Fibroblast of lung (primary cell): ENCODE measurements around the gene ADAMTS16. TPM values are rescaled to one million over a fixed set of nuclear protein-coding genes. Genes with fewer than 3 reads are reported as not detected.

Experiments
- DNase-seq, 2 donors: peaks; one replicate each; pipeline versions ENCODE4 v3.0.0 to v3.0.0-alpha.2; 2010; ENCODE audit warnings: low read depth in 2 of 2
- H2AFZ ChIP-seq: 2 replicates; pipeline ENCODE4 v1.5.1; 2012; ENCODE audit warnings: low read length, control low read depth, inconsistent platforms
- H3K27ac ChIP-seq: 2 replicates; pipeline ENCODE4 v1.5.1; 2011; ENCODE audit warnings: low read length, control low read depth; ENCODE audit not compliant: insufficient read depth
- H3K27me3 ChIP-seq: 2 replicates; pipeline ENCODE4 v1.5.1; 2011; ENCODE audit warnings: mild to moderate bottlenecking, low read length; ENCODE audit not compliant: control insufficient read depth, insufficient read depth
- H3K36me3 ChIP-seq: 2 replicates; pipeline ENCODE4 v1.5.1; 2011; ENCODE audit warnings: low read length; ENCODE audit not compliant: control insufficient read depth, insufficient read depth
- H3K4me1 ChIP-seq: 2 replicates; pipeline ENCODE4 v1.5.1; 2011; ENCODE audit warnings: low read length; ENCODE audit not compliant: control insufficient read depth, insufficient read depth; ENCODE audit errors: extremely low read depth
- H3K4me2 ChIP-seq: 2 replicates; pipeline ENCODE4 v1.5.1; 2011; ENCODE audit warnings: low read length, control low read depth; ENCODE audit not compliant: insufficient read depth; ENCODE audit errors: extremely low read depth
- H3K4me3 ChIP-seq, 4 experiments: fragments of 200-600 bp in 1 of 4; sonication (generic) in 1 of 4; replicated peaks in 1 of 4; 2 replicates each; pipeline ENCODE4 v1.5.1; 2011 to 2016; ENCODE audit warnings: low read length in 4 of 4, low read depth in 3 of 4, mild to moderate bottlenecking in 3 of 4, control low read depth in 2 of 4, inconsistent platforms in 1 of 4, mixed read lengths in 1 of 4; ENCODE audit not compliant: insufficient read depth in 1 of 4; ENCODE audit errors: control extremely low read depth in 1 of 4
- H3K79me2 ChIP-seq: 2 replicates; pipeline ENCODE4 v1.5.1; 2012; ENCODE audit warnings: mild to moderate bottlenecking, low read length, inconsistent platforms; ENCODE audit not compliant: control insufficient read depth, insufficient read depth
- H3K9ac ChIP-seq: 2 replicates; pipeline ENCODE4 v1.5.1; 2011; ENCODE audit warnings: mild to moderate bottlenecking, low read length, control low read depth; ENCODE audit not compliant: insufficient read depth
- H3K9me3 ChIP-seq: 2 replicates; pipeline ENCODE4 v1.5.1; 2012; ENCODE audit warnings: low read depth, low read length; ENCODE audit not compliant: control insufficient read depth, insufficient read depth
- H4K20me1 ChIP-seq: 2 replicates; pipeline ENCODE4 v1.5.1; 2011; ENCODE audit warnings: low read length; ENCODE audit not compliant: control insufficient read depth, insufficient read depth; ENCODE audit errors: extremely low read depth
- EZH2 ChIP-seq: IDR thresholded peaks from 2 replicates; pipeline ENCODE4 v1.5.1; 2012; ENCODE audit warnings: low read length, control low read depth, mild to moderate bottlenecking; ENCODE audit errors: missing control alignments
- polyA plus RNA-seq, 2 donors: library from polyadenylated mRNA; depleted of rRNA in 1 of 2; stranded (reverse) in 1 of 2; unstranded in 1 of 2; fragments of >200 nt; gene quantifications; 2 replicates each; pipeline ENCODE4 v1.2.1, GENCODE V29; 2011 to 2012; ENCODE audit warnings: missing spikeins in 1 of 2
- total RNA-seq: library from RNA; depleted of rRNA; stranded (reverse); fragments of >200 nt; gene quantifications from 2 replicates; pipeline ENCODE4 v1.2.1, GENCODE V29; 2014
- TF ChIP-seq, protein P1 (sequence below), 2 donors: IDR thresholded peaks in 1 of 2; conservative IDR thresholded peaks in 1 of 2; 1 replicate in 1 of 2; 2 replicates in 1 of 2; pipeline ENCODE4 v1.5.1; 2011 to 2012; ENCODE audit warnings: low read length in 2 of 2, control low read depth in 1 of 2, inconsistent platforms in 1 of 2, low read depth in 1 of 2, mild to moderate bottlenecking in 1 of 2

The ADAMTS16 gene
- total and polyA plus RNA-seq, 2 donors (not counting 1 experiment from before 2014, with no cell fraction given): 0.06 to 0.17 TPM

DNA sequence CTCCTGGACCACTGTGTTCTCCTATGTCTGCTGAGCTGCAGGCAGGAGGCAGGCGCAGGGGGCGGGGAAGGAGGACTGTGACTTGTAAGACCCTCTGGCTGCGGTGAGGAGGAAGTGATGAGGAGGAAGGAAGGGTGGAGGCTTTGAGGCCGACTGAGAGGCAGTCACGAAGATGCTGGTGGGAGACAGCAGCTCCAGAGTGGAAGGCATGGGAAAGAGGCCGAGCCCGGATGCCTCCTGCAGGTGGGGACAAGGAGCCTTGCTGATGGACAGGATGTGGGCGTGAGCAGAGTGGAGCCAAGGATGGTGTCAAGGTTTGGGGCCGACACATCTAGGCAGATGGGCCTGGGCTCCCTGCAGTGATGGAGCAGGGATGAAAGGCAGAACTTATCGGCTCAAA lies 208.0 kb downstream of the ADAMTS16 start:
- H2AFZ ChIP-seq: no peak overlapping the region
- DNase-seq: no peak

GRCh38 chr5:5348576-5348975 lies 208.4 kb downstream of the ADAMTS16 start:
- no peaks in the 10 kb centered on the region for H3K27me3 ChIP-seq
- H2AFZ ChIP-seq: no peak overlapping the region
- TF ChIP-seq EZH2: no peak
- TF ChIP-seq, protein P1, sequence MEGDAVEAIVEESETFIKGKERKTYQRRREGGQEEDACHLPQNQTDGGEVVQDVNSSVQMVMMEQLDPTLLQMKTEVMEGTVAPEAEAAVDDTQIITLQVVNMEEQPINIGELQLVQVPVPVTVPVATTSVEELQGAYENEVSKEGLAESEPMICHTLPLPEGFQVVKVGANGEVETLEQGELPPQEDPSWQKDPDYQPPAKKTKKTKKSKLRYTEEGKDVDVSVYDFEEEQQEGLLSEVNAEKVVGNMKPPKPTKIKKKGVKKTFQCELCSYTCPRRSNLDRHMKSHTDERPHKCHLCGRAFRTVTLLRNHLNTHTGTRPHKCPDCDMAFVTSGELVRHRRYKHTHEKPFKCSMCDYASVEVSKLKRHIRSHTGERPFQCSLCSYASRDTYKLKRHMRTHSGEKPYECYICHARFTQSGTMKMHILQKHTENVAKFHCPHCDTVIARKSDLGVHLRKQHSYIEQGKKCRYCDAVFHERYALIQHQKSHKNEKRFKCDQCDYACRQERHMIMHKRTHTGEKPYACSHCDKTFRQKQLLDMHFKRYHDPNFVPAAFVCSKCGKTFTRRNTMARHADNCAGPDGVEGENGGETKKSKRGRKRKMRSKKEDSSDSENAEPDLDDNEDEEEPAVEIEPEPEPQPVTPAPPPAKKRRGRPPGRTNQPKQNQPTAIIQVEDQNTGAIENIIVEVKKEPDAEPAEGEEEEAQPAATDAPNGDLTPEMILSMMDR (conservative IDR thresholded peaks at IDR 0.05 in 1 of 2, IDR thresholded peaks at IDR 0.05 in 1 of 2; ENCODE audit: low read depth in 1 of 2, low read length in 2 of 2): no peak
- H3K79me2 ChIP-seq: no peaks in the 10 kb centered on the region
- H4K20me1 ChIP-seq: no peaks in the 10 kb centered on the region
- no peaks in the 10 kb centered on the region for H3K36me3 ChIP-seq
- H3K27ac ChIP-seq: no peak overlapping the region
- H3K4me1 ChIP-seq: no peaks in the 10 kb centered on the region
- H3K4me3 ChIP-seq: no peak overlapping the region
- H3K9me3 ChIP-seq: no peaks in the 10 kb centered on the region
- no peak for DNase-seq
- no peak overlapping the region for H3K9ac ChIP-seq
- no peak overlapping the region for H3K4me2 ChIP-seq

More for the DNA sequence above, 208.0 kb downstream of the ADAMTS16 start:
- Histone ChIP-seq H3K27me3 (no peaks in the 10 kb centered on the region), H4K20me1 (no peaks in the 10 kb centered on the region), H3K4me1 (no peaks in the 10 kb centered on the region), H3K4me2 (no peak overlapping the region), H3K9me3 (no peaks in the 10 kb centered on the region), H3K27ac (no peak overlapping the region), H3K4me3 (no peak overlapping the region), H3K36me3 (no peaks in the 10 kb centered on the region), H3K9ac (no peak overlapping the region), H3K79me2 (no peaks in the 10 kb centered on the region)
- TF ChIP-seq, protein P1 (conservative IDR thresholded peaks at IDR 0.05 in 1 of 2, IDR thresholded peaks at IDR 0.05 in 1 of 2; ENCODE audit: low read depth in 1 of 2, low read length in 2 of 2): no peak
- TF ChIP-seq EZH2: no peak

GRCh38 chr5:5350101-5350500 lies 210.0 kb downstream of the ADAMTS16 start:
- H3K36me3 ChIP-seq: no peaks in the 10 kb centered on the region
- H3K27ac ChIP-seq: no peak overlapping the region
- H4K20me1 ChIP-seq: no peaks in the 10 kb centered on the region
- H3K4me2 ChIP-seq: no peak overlapping the region
- H2AFZ ChIP-seq: no peak overlapping the region
- no peak for TF ChIP-seq EZH2
- TF ChIP-seq, protein P1 (conservative IDR thresholded peaks at IDR 0.05 in 1 of 2, IDR thresholded peaks at IDR 0.05 in 1 of 2; ENCODE audit: low read depth in 1 of 2, low read length in 2 of 2): no peak
- H3K9ac ChIP-seq: no peak overlapping the region
- H3K9me3 ChIP-seq: no peaks in the 10 kb centered on the region
- H3K4me3 ChIP-seq: no peak overlapping the region
- H3K79me2 ChIP-seq: no peaks in the 10 kb centered on the region
- no peaks in the 10 kb centered on the region for H3K27me3 ChIP-seq
- peak in 1 of 2 donors; percentile 78 for DNase-seq
- H3K4me1 ChIP-seq: no peaks in the 10 kb centered on the region
